Kidney (tissue), 14 donors: Measurements from ENCODE around the gene GPR6. TPM values are rescaled to one million over a fixed set of nuclear protein-coding genes. Genes with fewer than 3 reads are reported as not detected.

Source experiments
- DNase-seq, 5 donors: peaks; one replicate each; pipeline ENCODE4 v3.0.0-alpha.2; 2013 to 2020
- FAIRE-seq: peaks from 2 replicates; lab custom pipeline; 2012; peaks lifted over from hg19 to GRCh38; lab: Jason Lieb, UNC
- H3K27ac ChIP-seq, 2 donors: one replicate each; pipeline ENCODE4 v1.7.0; 2013; ENCODE audit warnings: low read depth in 2 of 2, low read length in 2 of 2, inconsistent platforms in 1 of 2
- H3K27me3 ChIP-seq: one replicate; pipeline ENCODE4 v1.7.1; 2013; ENCODE audit warnings: low read length, inconsistent platforms; ENCODE audit not compliant: control insufficient read depth, insufficient read depth
- H3K36me3 ChIP-seq, 3 donors: one replicate each; pipeline versions ENCODE4 v1.7.0 to v1.7.1; 2013; ENCODE audit warnings: low read length in 3 of 3, control low read depth in 1 of 3, inconsistent platforms in 1 of 3; ENCODE audit not compliant: insufficient read depth in 3 of 3, control insufficient read depth in 2 of 3
- H3K4me1 ChIP-seq, 3 donors: one replicate each; pipeline versions ENCODE4 v1.7.0 to v1.7.1; 2013; ENCODE audit warnings: low read length in 3 of 3, inconsistent platforms in 1 of 3, low read depth in 1 of 3; ENCODE audit not compliant: control insufficient read depth in 2 of 3, insufficient read depth in 2 of 3
- H3K4me3 ChIP-seq, 3 donors: one replicate each; pipeline versions ENCODE4 v1.7.0 to v1.8.1; 2013; ENCODE audit warnings: low read length in 3 of 3, control low read depth in 1 of 3, inconsistent platforms in 1 of 3
- H3K9ac ChIP-seq, 3 donors: one replicate each; pipeline versions ENCODE4 v1.7.0 to v1.7.1; 2013; ENCODE audit warnings: low read length in 3 of 3, control low read depth in 1 of 3, inconsistent platforms in 1 of 3
- H3K9me3 ChIP-seq, 3 donors: one replicate each; pipeline versions ENCODE4 v1.7.0 to v1.7.1; 2013; ENCODE audit warnings: low read length in 3 of 3, control low read depth in 1 of 3, inconsistent platforms in 1 of 3; ENCODE audit not compliant: control insufficient read depth in 2 of 3, insufficient read depth in 1 of 3
- intact Hi-C: fragments of 100-400 bp; cut with DNase I; formaldehyde crosslinking; loops from one replicate; pipeline ENCODE4 v1.11.1; 2022
- polyA plus RNA-seq: library from polyadenylated mRNA; stranded (reverse); fragments of 350-450 nt; fragmentation: Illumina TruSeq; extraction: RNeasy Lipid Tissue Mini Kit (QIAGEN cat#74804); gene quantifications from one replicate; pipeline ENCODE4 v1.2.3, GENCODE V29; 2014; ENCODE audit warnings: low read depth, low replicate concordance; ENCODE audit not compliant: insufficient read depth
- total RNA-seq: library from RNA; stranded (reverse); fragmentation: NEBNext Ultra II Directional; extraction: Animal tissue kit (Norgen Biotek cat#: 25700); gene quantifications from one replicate; pipeline ENCODE4 v1.2.1, GENCODE V29; 2021
- TF ChIP-seq, protein P1 (sequence below): IDR thresholded peaks from 3 replicates; pipeline ENCODE4 v1.5.1; 2012; ENCODE audit warnings: mild to moderate bottlenecking, moderate library complexity, borderline replicate concordance; ENCODE audit not compliant: insufficient read depth; ENCODE audit errors: extremely low read depth
- donor health status: control.
- donor health status: control.
- donor health status: control.
- donor health status: control.
- donor health status: control.
- donor health status: DM: yes; HTN: yes; CAD: no.
- donor health status: Normal renal cell carcinoma (clear cell type).

The GPR6 gene
- total and polyA plus RNA-seq, 2 donors from 2014 or later, result not detected

DNA sequence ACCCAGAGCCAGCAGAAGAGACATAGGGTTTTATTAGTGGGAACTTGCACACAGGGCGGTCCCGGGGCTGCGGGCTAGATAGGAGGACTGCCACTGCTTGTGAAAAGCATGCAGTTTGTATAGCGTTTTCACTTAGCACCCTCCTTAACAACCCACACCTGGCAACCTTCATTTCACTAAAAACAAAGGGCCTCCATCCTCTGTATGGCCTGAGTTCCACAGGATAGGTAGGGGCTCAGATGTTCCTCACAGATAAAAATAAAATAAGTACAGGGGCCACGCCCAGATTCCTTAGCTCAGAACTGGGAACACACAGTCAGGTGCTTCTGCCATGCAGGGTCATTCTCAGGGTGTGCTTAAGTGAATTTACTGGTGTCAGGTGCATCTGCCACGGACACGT, 39.8 kb downstream of the GPR6 start:
- FAIRE-seq, result no peak
- Histone ChIP-seq H3K4me1 (no peaks in the 10 kb centered on the region), H3K36me3 (no peaks in the 10 kb centered on the region), H3K4me3 (no peak overlapping the region), H3K27ac (no peak overlapping the region), H3K9ac (no peak overlapping the region), H3K27me3 (no peaks in the 10 kb centered on the region), H3K9me3 (no peaks in the 10 kb centered on the region)
- DNase-seq, result no peak
- intact Hi-C loops, result no loop called here
- TF ChIP-seq, protein P1, sequence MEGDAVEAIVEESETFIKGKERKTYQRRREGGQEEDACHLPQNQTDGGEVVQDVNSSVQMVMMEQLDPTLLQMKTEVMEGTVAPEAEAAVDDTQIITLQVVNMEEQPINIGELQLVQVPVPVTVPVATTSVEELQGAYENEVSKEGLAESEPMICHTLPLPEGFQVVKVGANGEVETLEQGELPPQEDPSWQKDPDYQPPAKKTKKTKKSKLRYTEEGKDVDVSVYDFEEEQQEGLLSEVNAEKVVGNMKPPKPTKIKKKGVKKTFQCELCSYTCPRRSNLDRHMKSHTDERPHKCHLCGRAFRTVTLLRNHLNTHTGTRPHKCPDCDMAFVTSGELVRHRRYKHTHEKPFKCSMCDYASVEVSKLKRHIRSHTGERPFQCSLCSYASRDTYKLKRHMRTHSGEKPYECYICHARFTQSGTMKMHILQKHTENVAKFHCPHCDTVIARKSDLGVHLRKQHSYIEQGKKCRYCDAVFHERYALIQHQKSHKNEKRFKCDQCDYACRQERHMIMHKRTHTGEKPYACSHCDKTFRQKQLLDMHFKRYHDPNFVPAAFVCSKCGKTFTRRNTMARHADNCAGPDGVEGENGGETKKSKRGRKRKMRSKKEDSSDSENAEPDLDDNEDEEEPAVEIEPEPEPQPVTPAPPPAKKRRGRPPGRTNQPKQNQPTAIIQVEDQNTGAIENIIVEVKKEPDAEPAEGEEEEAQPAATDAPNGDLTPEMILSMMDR, result no peak

GRCh38 chr6:110018486-110018885, 40.4 kb downstream of the GPR6 start:
- no peaks in the 10 kb centered on the region for H3K4me1 ChIP-seq
- DNase-seq, result no peak
- H3K9ac ChIP-seq, result no peak overlapping the region
- no peaks in the 10 kb centered on the region for H3K9me3 ChIP-seq
- no peak for FAIRE-seq
- intact Hi-C loops, result no loop called here
- H3K4me3 ChIP-seq, result no peak overlapping the region
- no peak overlapping the region for H3K27ac ChIP-seq
- no peaks in the 10 kb centered on the region for H3K36me3 ChIP-seq
- TF ChIP-seq, protein P1, result no peak
- no peaks in the 10 kb centered on the region for H3K27me3 ChIP-seq

DNA sequence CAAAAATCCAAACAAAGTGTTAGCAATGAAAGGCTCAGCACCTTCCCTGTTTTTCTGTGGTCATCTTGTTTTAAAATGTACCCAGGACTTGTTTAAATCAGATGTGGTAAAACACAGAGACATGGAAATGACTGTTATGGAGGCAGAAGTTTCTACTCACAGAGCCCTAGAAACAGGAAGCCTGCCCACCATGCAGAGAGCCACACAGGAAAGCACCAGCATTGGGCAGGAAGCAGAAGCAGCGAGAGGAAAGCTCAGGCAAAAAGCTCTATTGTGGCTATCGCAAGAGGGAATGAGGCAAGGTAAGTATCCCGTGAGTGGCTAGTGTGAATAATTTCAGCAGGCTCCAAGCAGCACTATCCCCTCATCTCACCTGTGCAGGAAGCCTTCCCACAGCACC, 42.8 kb downstream of the GPR6 start:
- Histone ChIP-seq H3K27me3 (no peaks in the 10 kb centered on the region), H3K27ac (no peak overlapping the region), H3K4me3 (no peak overlapping the region), H3K36me3 (no peaks in the 10 kb centered on the region), H3K9ac (no peak overlapping the region), H3K4me1 (no peaks in the 10 kb centered on the region), H3K9me3 (no peaks in the 10 kb centered on the region)
- no peak for FAIRE-seq
- TF ChIP-seq, protein P1, result no peak
- intact Hi-C loops, result no loop called here
- DNase-seq, result no peak

- FAIRE-seq (no peak), DNase-seq (no peak)
- H3K4me1 ChIP-seq, result no peaks in the 10 kb centered on the region
- H3K9ac ChIP-seq, result no peak overlapping the region
- H3K27me3 ChIP-seq, result no peaks in the 10 kb centered on the region
- no peak overlapping the region for H3K4me3 ChIP-seq
- no peaks in the 10 kb centered on the region for H3K36me3 ChIP-seq
- intact Hi-C loops, result no loop called here
- H3K9me3 ChIP-seq, result no peaks in the 10 kb centered on the region
- H3K27ac ChIP-seq, result no peak overlapping the region
- TF ChIP-seq, protein P1, result no peak
Observed at GRCh38 chr6:110029144-110029543, 51.0 kb downstream of the GPR6 start.
